ENCODE data around the gene MORC1.
A peak's percentile ranks its signal among the peaks of the same experiment; 100 is the strongest.

Gene MORC1

GRCh38 chr3:108953700-108954099 lies 164.2 kb downstream of the MORC1 start, which contains the start of gene GUCA1C:
Gene GUCA1C, minus strand, starts transcription at chr3:108953879. Its CDS starts 117 bp downstream, at chr3:108953762.
- no peak within 1 kb of the TSS for H3K4me3 ChIP-seq (ENCODE audit: low read depth, low read length)
- no peak for DNase-seq (ENCODE audit: low read depth)

GRCh38 chr3:108953210-108953609 lies 164.7 kb downstream of the MORC1 start:
- H3K4me3 ChIP-seq (ENCODE audit: low read depth, low read length) = no peak overlapping the region

GRCh38 chr3:108951820-108952501 lies 166.0 kb downstream of the MORC1 start:
- H3K4me3 ChIP-seq (ENCODE audit: low read depth, low read length) = no peak overlapping the region
- no peak for DNase-seq (ENCODE audit: low read depth)

More at GRCh38 chr3:108953210-108953609, 164.7 kb downstream of the MORC1 start:
- no peak for DNase-seq (ENCODE audit: low read depth)

GRCh38 chr3:108947855-108948254 lies 170.1 kb downstream of the MORC1 start:
- H3K4me3 ChIP-seq (ENCODE audit: low read depth, low read length) = no peak overlapping the region
- no peak for DNase-seq (ENCODE audit: low read depth)

- H3K4me3 ChIP-seq (ENCODE audit: low read depth, low read length) = no peak overlapping the region
Measured at GRCh38 chr3:108946292-108947285, 171.3 kb downstream of the MORC1 start.

GRCh38 chr3:108940568-108941263 lies 177.2 kb downstream of the MORC1 start:
- H3K4me3 ChIP-seq (ENCODE audit: low read depth, low read length) = no peak overlapping the region
- no peak for DNase-seq (ENCODE audit: low read depth)

More at GRCh38 chr3:108946292-108947285, 171.3 kb downstream of the MORC1 start:
- no peak for DNase-seq (ENCODE audit: low read depth)

GRCh38 chr3:108940166-108940565 lies 177.8 kb downstream of the MORC1 start:
- DNase-seq (ENCODE audit: low read depth) = no peak
- H3K4me3 ChIP-seq (ENCODE audit: low read depth, low read length) = no peak overlapping the region

- no peak for DNase-seq (ENCODE audit: low read depth)
- no peak overlapping the region for H3K4me3 ChIP-seq (ENCODE audit: low read depth, low read length)
Measured at GRCh38 chr3:108936924-108937689, 180.8 kb downstream of the MORC1 start.

- no peak for DNase-seq (ENCODE audit: low read depth)
- H3K4me3 ChIP-seq (ENCODE audit: low read depth, low read length) = no peak overlapping the region
Measured at GRCh38 chr3:108931035-108931434, 186.9 kb downstream of the MORC1 start.

GRCh38 chr3:108918866-108919265 lies 199.1 kb downstream of the MORC1 start:
- DNase-seq (ENCODE audit: low read depth) = no peak
- H3K4me3 ChIP-seq (ENCODE audit: low read depth, low read length) = no peak overlapping the region

GRCh38 chr3:108914774-108915641 lies 202.9 kb downstream of the MORC1 start:
- DNase-seq (ENCODE audit: low read depth) = peak; percentile 21
- no peak overlapping the region for H3K4me3 ChIP-seq (ENCODE audit: low read depth, low read length)

- DNase-seq (ENCODE audit: low read depth) = no peak
- H3K4me3 ChIP-seq (ENCODE audit: low read depth, low read length) = no peak overlapping the region
Measured at GRCh38 chr3:108909799-108910198, 208.1 kb downstream of the MORC1 start.

Measured in skeletal muscle cell (primary cell).